ENCODE results near the gene CAMSAP2.

Gene CAMSAP2

DNA sequence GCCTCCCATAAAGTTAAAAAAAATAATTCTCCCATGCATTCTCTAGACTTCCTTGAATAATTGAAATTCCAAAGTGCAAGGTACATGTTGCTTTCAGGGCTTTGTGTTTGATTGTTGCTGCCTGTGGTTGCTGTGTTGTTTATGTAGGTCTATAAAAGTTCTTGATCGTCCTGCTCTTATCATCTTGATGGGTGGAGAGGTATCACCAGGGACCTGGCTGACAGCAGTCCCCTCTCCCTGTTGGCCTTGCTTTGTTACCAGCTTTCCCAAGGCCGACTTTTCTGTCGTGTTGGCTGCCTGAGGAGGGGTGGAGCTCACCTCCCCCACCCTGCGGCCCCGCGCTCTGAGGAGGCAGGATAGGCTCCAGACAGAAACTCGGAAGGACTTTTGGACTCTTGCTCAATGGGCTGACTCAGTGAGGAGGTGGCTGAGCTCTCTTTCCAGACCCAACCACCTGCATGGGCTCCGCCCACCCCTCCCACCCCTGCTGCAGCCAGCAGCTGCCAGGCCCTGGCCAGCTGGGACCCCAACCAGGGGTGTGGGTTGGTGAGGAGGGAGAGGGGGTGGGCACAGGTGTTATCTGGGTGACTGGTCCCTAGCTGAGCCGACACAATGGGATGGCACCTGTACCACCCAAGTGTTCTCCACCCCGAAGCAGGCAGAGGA lies 158.0 kb downstream of the CAMSAP2 start:
- DNase-seq (ENCODE audit: low spot score), result no peak

DNA sequence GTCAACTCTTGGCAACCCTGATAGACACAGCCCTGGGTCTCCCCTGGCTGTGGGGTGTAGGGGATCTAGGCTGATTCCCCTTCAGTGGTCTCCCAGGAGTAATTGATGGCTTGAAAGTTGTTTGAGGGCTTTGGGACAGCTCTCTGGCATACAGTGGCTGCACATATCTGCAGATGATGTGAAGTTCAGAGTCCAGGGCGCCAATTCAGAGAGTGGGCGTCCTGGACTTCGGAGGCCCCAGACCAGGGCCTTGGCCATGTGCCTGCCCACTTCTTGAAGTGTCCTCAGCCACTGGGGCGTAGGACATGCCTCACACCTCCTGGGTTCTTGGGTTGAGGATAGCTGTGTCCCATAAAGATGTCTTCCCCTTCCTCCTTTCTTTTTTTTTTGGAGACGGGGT lies 158.6 kb downstream of the CAMSAP2 start:
- DNase-seq (ENCODE audit: low spot score), result no peak

DNA sequence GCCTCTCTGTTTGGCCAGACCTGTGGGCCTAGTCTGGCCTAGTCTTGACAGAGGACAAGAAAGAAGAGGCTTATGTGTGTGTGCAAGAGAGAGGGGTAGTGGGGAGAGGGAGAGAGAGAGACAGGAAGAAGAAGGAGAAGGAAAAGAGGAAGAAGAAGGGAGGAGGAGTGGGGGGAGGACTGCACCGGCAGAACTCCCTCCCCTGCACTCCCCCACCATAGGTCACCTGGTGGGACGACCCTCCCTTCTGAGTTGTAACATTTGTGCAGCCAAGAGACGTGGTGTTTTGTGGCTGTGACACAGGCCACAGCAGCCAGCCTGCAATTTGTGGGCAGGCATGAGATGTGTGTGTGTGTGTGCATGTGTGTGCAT lies 160.3 kb downstream of the CAMSAP2 start:
- DNase-seq (ENCODE audit: low spot score), result no peak

DNA sequence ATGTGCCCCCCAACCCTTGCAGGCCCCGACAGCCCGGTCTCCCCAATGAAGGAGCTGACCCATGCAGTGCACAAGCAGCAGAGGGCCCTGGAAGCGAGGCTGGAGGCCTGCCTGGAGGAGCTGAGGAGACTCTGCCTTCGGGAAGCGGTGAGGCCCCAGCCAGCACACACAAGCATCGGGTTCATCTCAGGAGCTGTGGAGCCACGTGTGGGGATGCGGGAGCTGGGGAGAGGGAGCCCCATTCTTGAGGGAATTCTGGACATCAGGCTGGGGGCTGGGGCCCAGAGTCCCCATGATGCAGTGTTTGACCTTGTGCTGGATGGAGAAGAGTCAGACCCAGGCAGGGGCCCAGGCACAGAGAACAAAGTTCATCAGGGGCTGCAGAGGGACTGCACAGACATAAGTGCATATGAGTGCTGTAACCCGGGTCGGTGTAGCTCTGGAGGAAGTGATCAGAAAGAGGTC lies 160.8 kb downstream of the CAMSAP2 start:
- no peak for DNase-seq (ENCODE audit: low spot score)

DNA sequence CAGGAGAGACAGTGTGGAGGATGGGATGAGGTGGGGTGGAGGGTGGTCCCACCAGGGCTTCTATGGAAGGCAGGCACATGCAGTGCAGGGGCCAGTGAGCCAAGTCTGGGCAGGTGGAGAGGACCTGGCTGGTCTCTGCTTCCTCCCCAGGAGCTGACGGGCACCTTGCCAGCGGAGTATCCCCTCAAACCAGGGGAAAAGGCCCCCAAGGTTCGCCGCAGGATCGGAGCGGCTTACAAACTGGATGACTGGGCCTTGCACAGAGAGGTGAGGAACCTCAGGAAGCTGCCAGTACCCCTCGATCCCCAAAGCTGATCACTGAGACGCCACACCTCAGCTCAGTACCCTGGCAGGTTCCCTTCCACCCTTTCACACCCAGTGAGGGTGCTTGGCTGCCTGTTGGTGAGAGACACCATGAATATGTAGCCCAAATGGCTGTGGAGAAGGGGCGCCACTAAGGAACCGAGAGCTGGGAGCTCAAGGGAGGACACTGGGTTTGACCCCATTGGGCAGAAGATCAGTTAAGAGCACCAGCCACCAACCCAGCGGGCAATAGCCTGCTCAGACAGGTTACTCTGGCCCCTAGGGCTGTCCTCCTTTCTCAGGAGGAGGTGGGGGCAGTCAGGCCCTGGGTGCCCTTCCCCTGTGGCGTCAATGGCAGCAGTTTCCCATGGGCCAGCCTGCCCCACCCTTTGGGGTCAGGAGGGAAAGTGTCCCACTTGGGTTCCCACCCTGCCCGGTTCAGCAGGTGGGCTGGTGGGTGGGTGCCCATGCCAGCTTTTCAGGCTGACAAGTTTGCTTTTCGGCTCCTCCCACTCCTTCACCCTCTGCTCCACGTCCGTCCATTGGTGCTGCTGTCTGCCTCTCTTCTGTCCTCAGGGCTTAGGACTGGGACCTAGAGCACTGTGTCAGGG lies 161.5 kb downstream of the CAMSAP2 start:
- DNase-seq (ENCODE audit: low spot score), result no peak

DNA sequence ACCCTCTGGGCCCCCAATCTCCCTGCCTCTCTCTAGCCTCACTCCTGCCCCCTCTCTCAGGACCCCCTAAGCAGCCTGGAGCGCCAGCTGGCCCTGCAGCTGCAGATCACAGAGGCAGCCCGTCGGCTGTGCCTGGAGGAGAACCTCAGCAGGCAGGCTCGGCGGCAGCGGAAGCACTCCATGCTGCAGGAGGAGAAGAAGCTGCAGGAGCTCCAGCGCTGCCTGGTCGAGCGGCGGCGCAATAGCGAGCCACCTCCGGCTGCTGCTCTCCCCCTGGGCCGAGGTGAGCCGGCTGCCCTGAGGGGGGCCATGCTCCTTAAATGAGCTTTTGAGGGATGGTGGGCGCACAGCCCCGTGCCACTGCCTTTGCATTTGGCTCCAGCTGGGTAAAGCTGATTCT lies 162.2 kb downstream of the CAMSAP2 start:
- no peak for DNase-seq (ENCODE audit: low spot score)

DNA sequence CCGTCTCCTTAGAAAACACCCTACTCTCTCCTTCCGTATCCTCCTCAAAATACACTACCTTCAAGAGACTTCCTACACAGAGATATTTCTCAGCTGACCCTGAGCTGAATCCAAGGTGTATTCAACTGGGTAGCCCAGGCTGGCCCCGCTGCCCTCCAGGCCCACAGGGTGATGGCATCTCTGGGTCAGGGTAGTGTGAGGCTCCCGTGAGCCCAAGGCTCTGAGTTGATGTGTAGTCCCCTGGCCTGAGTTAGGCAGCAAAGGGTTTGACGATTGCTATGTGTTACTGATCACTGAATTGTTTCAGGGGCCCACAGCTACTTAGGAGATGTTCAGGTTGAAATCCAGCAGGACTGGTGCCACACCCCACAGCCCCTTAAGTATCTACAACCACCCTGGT lies 162.7 kb downstream of the CAMSAP2 start:
- no peak for DNase-seq (ENCODE audit: low spot score)

DNA sequence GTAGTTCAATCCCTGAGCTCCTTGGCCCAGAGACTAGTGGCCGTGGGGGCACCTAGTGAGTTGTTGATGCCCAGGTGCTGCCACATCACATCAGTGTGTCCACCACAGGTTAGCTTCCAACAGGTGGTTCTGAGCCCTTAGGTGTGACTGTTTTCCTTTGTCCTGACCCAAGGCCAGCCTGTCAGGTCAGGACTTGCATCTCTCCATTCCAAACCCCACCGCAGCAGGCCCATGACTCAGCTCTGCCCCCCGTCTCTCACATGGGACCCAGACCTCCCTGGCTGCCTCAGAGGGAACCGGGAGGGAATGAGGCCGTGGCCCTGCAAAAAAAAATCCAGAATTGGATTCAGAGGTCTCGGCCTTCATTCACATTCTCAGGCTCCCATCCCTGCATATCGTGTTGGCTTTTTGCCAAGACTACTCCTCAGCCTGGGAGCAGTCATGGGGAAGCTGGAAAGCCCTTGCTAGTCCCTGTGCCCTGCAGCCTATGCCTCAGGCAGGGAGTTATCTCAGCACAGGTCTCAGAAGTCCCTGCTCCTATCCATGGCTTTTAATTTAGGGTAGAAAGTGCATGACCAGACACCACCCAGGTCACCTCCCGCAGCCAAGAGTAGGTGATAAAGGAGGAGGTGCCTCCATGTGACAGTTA lies 163.2 kb downstream of the CAMSAP2 start:
- DNase-seq (ENCODE audit: low spot score), result no peak

DNA sequence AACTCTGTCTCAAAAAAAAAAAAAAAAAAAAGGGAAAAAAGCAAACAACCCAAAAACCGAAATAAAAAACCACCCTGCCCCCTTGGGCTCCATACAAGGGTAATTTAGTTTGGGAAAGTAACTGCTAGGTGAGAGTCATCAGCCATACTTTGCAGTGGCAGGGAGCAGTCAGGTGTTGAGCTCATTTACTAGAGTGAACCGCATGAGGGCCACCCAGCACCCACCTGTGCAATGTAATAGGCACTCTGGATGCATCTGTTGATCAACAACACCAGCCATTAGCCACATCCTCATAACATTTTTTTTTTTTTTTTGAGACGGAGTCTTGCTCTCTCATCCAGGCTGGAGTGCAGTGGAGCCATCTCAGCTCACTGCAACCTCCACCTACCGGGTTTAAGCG lies 165.1 kb downstream of the CAMSAP2 start:
- DNase-seq (ENCODE audit: low spot score), result no peak

DNA sequence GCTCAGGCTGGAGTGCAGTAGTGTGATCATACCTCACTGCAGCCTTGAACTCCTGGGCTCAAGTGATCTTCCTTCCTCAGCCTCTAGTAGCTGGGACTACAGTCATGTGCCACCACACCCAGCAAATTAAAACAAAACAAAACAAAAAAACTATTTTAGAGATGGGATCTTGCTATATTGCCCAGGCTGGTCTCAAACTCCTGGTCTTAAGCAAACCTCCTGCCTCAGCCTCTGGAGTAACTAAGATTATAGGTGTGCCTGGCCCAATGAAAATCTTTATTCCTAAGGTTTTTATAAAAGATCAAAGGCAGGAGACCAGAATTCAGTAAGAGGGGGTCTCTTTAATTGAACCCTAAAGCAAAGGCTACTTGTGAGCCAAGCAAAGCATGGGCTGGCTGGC lies 166.1 kb downstream of the CAMSAP2 start:
- no peak for DNase-seq (ENCODE audit: low spot score)

DNA sequence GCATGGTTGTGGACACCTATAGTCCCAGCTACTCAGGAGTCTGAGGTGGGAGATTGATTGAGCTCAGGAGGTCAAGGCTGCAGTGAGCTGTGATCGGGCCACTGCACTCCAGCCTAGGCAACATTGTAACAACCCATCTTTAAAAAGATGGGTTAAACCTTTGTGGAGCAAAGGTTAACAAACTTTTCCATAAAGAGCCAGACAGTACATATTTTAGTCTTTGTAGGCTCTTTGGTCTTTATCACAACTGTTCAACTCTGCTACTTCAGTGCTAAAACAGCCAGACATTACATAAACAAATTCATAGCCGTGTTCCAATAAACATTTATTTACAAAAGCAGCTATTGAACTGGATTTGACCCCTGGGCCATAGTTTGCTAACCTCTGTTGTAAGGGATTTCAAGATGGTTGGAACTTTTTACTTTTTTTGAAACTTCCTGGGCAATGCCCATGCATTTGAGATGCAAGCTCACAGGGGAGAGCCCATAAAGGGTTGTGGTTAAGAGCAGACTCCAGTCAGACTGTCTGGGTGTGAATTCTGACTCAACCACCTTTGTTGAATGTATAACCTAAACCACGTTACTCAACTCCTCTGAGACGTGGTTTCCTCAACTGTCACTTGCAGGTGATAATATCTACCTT lies 166.8 kb downstream of the CAMSAP2 start:
- DNase-seq (ENCODE audit: low spot score), result no peak

DNA sequence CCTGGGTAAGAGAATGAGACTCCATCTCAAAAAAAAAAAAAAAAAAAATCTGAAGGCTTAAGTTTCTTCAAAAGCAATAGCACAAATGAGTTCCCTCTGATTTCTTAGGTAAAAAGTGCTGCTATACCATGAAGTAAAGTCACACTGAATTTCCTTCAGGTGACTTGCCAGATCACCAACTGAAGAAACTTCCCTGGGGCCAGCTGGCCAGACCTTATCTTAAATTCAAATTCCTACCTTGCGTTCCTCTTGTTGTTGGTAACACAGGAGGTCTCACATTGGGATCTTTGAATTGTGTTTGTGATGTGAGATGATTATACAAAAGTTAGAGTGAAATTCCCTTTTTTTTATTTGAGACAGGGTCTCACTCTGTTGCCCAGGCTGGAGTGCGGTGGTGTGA lies 167.8 kb downstream of the CAMSAP2 start:
- DNase-seq (ENCODE audit: low spot score), result no peak

DNA sequence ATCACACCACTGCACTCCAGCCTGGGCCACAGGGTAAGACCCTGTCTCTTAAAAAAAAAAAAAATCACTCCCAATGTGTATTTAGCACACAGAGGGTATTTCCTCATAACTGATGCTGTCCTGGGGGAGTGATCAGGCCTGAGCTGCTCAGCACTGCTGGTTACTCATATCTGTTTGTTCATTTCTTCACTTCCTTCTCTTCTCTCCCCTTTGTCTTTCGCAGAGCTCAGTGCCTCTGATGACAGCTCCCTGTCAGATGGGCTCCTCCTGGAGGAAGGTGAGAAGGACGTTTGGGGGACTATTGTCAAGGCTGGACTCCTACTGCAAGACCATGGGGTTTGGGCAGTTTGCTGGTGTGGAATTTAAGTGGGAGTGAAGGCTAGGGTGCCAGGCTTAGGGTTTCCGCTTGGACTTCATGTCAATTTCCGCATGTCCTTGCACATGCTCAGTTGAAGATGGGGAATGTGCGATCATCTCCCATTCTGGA lies 169.0 kb downstream of the CAMSAP2 start:
- DNase-seq (ENCODE audit: low spot score), result no peak

DNA sequence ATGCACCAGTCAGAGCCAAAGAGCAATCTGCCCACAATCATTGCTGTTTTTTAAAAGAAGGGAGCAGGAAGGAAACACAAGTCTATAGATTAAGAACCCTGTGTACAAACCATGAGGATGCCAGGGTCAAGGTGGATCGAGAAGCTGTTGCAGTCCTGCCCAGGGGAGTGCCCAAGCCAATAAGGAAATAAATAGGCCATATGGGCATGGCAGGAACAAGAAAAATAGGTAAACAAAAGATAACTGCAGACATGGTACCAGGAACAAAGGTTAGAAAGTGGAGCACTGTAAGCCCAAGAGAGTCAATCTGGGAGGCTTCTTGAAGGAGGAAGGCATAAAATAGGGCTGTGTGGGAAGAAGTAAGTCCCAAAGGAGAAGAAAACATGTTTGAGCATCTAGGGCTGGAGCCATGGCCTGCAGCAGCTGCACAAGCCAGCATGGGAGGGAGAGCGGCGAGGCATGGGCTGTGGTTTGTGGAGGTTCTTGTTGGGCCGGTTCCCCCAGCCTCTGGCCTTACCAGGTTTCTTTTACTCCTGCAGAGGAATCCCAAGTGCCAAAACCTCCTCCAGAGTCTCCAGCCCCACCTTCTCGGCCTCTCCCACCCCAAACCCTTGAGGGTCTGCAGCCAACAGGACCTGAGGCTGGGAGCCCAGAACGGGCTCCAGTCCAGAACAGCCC lies 169.6 kb downstream of the CAMSAP2 start:
- DNase-seq (ENCODE audit: low spot score), result no peak

DNA sequence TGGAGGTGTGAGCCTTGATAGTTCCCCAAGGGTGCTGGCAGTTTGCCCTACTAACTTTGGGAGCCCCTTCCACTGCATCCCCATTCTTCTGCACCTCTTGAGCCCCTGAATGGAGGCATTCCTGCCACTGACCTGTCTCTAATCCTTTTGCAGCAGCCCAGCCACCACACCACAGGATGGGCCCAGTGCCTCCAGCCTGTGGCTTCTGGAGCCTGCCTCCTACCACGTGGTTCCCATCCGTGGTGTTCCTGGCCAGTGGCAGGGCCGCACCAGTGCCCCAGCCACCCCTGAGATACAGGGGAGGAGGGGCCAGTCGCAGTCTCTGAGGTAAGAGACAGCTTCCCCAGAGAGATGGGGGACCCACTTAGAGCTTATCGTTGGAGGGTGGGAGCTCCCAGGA lies 170.4 kb downstream of the CAMSAP2 start:
- DNase-seq (ENCODE audit: low spot score), result no peak

DNA sequence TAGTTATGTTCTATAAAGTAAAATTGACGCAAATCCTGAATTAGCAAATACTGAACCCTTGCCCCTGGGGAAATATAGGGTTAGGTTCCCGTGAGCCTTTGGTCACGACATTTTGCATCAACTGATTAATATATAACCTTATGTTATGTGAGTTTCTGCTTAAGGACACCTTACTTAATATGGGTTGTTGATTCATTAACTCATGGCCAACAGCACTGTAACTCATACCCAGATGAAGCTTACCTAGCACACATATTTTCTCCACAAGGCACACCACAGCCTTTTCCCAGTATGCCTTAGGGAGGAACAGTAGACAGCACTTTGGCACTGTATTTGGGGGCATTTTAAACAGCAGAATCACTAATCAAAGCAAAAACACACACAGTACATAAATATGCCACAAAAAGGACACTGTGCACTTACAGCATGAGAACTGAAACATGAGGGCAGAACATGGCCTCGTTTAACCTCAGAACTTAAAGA lies 171.1 kb downstream of the CAMSAP2 start:
- DNase-seq (ENCODE audit: low spot score), result no peak
